IPS-NIHi7 (cell line): Measurements from ENCODE around the gene NUDCD3.

ENCODE experiments used
- DNase-seq: peaks from one replicate; pipeline ENCODE4 v3.0.0; 2012; ENCODE audit warnings: mixed read lengths; ENCODE audit errors: extremely low spot score

Gene NUDCD3

GRCh38 chr7:44482502-44483485 is 7.7 kb downstream of the NUDCD3 start:
- DNase-seq = no peak

DNA sequence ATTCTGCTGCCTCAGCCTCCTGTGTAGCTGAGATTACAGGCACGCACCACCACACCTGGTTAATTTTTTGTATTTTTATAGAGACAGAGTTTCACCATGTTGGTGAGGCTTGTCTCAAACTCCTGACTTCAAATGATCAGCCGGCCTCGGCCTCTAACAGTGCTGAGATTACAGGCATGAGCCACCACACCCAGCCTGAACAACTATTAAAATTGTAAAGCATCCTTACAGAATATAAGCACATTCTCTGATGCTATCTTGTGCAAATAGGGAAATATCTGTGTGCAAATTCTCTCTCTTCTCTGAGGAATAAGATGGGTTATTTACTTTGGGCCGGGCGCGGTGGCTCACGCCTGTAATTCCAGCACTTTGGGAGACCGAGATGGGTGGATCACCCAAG is 12.5 kb downstream of the NUDCD3 start:
- no peak for DNase-seq

GRCh38 chr7:44477063-44477830 is 13.2 kb downstream of the NUDCD3 start:
- peak; percentile 94 for DNase-seq

DNA sequence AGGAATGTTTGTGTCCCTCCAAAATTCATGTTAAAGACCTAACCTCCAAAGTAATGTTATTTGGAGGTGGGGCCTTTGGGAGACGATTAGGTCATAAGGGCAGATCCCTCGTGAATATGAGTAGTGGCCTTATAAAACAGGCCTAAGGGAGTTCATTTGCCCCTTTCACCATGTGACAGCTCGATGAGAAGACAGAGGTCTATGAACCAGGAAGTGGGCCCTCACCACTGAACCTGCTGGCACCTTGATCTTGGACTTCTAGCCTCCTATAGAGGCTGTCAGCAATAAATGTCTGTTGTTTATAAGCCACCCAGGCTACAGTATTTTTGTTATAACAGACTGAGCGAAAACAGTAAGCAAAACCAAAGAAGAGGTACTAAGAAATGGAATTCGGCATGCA is 14.1 kb downstream of the NUDCD3 start:
- DNase-seq = no peak

DNA sequence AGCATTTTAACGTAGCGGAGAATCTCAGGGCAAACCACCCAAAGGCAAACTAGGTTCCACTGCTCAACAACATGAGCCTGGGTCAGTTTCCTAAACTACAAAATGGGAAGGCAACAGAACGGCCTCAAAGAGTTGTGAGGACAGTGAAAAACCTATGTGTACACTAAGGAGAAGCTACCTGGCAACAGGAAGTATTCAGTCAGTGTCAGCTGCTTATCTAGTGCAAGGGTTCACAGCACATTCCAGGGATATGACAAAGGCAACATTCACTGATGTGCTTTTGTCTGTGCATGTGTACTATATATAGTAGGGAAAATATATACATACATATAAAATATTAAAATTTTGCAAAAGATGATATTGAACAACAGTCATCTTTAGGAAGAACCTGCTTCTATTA is 17.2 kb downstream of the NUDCD3 start:
- no peak for DNase-seq

GRCh38 chr7:44472843-44473242 is 17.6 kb downstream of the NUDCD3 start:
- DNase-seq = no peak

GRCh38 chr7:44471850-44472249 is 18.6 kb downstream of the NUDCD3 start:
- DNase-seq = no peak

GRCh38 chr7:44471436-44471835 is 19.0 kb downstream of the NUDCD3 start:
- no peak for DNase-seq

- DNase-seq = no peak
These were observed 19.7 kb downstream of the NUDCD3 start for GRCh38 chr7:44470628-44471245.

DNA sequence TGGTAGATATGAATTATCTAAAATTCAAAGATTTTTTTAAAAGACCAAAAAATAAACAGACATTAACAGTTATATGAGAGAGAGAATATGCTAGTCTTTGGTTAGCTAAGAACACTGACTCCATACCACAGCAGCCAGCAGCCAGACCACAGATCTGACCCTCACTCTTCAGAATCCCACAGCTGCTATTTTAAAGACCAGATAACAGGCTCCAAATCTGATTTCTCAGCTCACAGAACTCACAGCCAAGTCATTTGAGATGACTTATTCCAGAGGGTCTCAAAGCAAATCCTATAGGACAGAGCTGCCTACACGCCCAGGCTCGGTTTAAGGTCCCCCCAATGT is 20.4 kb downstream of the NUDCD3 start:
- no peak for DNase-seq

DNA sequence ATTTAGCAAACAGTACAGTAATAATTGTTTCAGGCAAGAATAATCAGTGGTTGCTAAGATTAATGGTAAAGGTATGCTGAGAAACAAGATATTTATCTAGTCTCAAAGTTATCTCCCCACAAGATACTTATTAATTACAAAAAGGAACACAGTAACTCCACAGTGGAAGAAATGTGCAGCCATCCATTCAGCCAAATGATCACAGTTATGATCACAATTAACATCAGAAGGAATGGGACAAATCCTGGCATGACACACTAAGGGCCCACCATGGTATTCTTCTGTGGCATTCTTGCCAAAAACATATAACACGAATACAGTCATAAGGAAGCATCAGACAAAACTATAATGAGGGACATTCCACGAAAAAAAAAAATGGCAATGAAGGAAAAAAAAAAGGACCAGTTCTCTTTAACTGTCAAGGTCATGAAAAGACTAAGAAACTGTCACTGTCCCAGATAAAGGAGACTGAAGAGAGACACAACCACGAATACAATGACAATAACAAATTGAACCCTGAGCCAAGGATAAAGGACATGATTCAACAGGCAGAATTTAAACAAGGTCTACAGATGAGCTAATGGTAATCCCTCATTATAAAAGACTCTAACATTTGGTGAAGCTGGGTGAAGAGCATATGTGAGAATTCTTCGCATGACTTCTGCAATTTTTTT is 20.9 kb downstream of the NUDCD3 start:
- DNase-seq = no peak

GRCh38 chr7:44467217-44467548 is 23.3 kb downstream of the NUDCD3 start:
- no peak for DNase-seq

DNA sequence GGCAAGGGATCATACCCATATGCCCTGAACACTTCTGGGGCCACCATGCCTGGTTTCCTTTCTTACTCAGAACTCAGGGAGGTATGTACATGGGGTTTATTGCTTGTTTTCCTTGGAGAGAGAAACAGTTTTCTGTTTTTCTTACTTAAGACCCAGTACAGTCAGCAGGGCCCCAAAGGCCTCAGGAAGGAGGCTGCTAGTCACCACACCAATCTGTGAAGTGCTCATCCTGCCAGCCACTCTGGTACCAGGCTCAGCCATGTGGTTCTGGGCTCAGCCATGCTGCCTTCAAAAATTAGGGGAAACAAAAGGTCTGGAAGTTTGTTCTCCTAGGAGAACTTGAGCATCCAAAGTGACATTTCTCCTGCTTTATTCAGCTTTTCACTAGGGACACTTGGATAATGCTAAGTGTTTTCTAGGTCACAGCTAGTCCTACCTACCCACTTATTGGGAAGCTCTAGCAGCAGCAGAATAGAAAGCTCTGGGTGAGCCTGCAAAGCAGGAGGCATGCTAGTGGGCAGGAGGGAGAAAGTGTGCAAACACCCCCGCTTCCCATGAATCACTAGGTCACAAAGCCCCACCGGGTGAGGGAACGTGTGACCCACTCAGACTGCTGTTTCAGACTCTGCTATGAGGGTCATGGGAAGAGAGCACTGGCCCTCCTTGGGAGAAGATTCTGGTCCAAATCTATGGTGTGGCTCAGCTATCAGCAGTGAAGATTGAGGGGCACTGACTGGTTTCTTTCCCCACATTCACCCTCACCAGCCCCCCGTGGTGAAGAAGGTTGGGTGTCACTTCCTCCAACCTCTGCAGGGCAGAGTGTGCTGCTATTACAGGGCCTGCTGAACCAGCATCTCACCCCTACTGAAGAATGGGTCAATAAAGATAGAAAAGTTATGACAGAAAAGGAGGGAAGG is 23.9 kb downstream of the NUDCD3 start:
- no peak for DNase-seq

DNA sequence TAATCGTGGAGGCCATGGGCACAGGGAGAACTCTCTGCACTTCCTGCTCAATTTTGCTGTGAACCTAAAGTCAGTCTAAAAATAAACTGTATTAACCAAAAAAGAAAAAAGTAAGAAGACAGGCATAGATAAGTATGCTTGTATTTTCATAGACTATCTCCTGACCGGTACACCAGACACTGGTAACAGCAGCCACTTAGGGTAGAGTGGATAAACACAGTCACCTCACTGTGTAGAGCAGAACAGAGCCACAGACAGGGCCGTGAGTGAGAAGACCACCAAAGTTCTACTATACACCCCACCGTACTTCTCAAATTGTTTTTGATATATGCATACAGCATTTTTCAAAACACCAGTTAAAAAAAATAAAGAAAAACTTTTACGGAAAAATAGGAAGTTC is 25.0 kb downstream of the NUDCD3 start:
- DNase-seq = no peak

DNA sequence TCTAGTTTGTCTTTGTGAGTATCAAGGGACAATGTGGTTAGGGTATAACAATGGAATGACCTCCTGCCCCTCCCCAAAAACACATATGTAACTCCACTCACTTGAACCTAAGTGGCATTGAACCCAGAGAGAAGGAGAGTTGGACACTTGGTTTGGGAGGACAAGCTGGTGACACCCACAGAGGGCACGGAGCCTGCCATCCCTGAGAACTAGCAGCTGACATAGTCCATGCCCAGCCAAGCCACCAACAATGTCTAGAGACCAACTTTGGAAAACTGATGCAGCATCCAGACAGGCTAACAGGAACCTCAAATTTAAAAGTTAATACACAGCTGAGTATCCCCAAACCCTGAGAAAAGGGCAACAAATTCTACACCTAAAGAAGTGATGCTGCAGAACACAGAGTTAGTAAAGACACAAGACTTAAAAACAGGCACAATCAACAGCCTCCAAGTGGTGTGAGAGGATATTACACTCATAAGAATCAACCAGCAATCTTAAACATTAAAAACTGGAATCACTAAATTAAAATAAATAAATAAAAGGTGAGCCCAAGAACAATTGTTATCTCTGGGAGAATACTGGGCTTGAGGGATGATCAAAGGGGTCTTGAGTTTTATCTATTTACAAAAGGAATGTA is 27.2 kb downstream of the NUDCD3 start:
- no peak for DNase-seq

DNA sequence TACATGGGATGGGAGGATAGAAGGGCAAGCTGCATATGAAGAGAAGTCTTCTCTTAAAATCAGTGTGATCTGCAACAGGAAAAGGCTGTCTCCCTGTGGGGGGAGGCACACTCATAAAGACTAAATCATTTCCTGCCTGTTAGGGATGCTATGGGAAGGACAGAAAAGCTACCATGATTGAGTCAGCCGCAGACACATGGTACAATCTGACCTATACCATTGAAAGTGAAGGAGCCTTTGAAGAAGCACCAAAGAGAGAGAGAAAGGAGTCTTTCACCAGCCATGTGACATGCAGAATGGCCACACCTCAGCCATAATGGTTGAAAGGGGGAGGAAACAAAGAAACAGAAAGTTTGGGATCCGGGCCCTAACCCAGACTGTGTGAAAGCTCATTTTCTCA is 29.1 kb downstream of the NUDCD3 start:
- DNase-seq = no peak

DNA sequence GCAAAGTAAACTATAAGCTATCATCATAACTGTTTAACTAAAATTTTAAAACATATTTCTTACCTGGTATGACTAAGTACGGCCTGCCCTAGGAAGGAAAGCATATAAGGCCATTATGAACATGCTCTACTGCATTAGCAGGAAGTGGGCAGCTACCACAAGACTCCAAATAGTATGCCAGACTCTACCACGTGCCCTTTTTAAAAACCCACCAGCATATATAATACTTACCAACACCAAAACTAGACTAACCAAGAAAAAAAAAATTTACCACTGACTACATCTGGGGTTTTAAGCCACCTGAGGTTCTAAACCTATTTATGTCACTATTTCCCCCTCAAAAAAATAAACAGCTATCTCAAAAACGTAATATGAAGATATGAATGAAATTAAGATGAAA is 30.1 kb downstream of the NUDCD3 start:
- no peak for DNase-seq

DNA sequence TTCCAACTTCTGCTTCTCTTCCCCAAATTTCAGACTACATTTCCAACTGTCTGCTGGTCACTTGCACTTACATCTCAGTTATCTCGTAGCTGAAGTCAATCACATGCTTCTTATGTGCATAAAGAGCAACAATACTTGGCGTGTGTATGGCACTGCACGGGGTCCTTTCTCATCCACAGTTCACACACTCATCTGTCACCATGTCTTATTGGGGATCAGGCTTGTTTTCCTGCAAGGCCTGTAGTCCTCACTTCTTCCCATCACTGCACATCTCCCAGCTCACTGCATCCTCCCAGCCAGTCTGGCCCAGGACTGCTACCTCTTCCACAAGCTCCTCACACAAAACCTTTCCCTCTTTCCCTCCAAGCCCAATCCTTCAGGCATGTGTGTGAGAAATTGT is 35.3 kb downstream of the NUDCD3 start:
- DNase-seq = no peak

DNA sequence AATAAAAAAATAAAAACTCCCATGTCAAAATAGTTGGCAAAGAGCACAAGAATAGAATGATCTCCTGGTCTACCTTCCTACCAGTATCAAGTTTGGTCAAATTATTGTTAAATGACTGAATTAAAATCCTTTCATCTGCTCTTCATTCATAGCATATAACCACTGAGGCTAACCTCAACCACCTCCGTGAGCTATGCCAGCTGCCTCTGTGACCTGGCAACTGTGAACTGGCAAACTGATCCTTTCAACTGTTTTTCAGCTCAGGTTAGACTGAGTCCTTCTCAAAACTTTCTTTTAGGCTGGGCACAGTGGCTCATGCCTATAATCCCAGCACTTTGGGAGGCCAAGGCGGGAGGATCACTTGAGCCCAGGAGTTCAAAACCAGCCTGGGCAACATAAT is 36.1 kb downstream of the NUDCD3 start:
- DNase-seq = no peak

- no peak for DNase-seq
These were observed 39.3 kb downstream of the NUDCD3 start for GRCh38 chr7:44451123-44451522.

- DNase-seq = no peak
These were observed 40.9 kb downstream of the NUDCD3 start for GRCh38 chr7:44449584-44449928.
